Liver (tissue), 9 donors: Measurements from ENCODE around the gene FSCN2. TPM values are rescaled to one million over a fixed set of nuclear protein-coding genes. Genes with fewer than 3 reads are reported as not detected.

Source experiments
- DNase-seq: peaks from one replicate; pipeline ENCODE4 v3.0.0-alpha.2; 2017; ENCODE audit warnings: low spot score
- H3K27ac ChIP-seq, 2 donors: one replicate each; pipeline ENCODE4 v1.7.0; 2013; ENCODE audit warnings: inconsistent platforms in 2 of 2, low read length in 2 of 2, control low read depth in 1 of 2, low read depth in 1 of 2, mild to moderate bottlenecking in 1 of 2
- H3K27me3 ChIP-seq, 4 donors: one replicate each; pipeline versions ENCODE4 v1.6.1 to v1.7.0; 2013; ENCODE audit warnings: low read length in 3 of 4, inconsistent platforms in 1 of 4, mild to moderate bottlenecking in 1 of 4, moderate library complexity in 1 of 4; ENCODE audit not compliant: control insufficient read depth in 4 of 4, insufficient read depth in 4 of 4
- H3K36me3 ChIP-seq, 4 donors: one replicate each; pipeline versions ENCODE4 v1.6.1 to v1.7.0; 2013; ENCODE audit warnings: low read length in 3 of 4, mild to moderate bottlenecking in 3 of 4, low read depth in 1 of 4, moderate library complexity in 1 of 4; ENCODE audit not compliant: control insufficient read depth in 4 of 4, insufficient read depth in 3 of 4
- H3K4me1 ChIP-seq, 4 donors: one replicate each; pipeline versions ENCODE4 v1.6.1 to v1.7.0; 2013; ENCODE audit warnings: low read length in 3 of 4, mild to moderate bottlenecking in 3 of 4, moderate library complexity in 1 of 4; ENCODE audit not compliant: control insufficient read depth in 4 of 4, insufficient read depth in 4 of 4
- H3K4me3 ChIP-seq, 3 donors: one replicate each; pipeline versions ENCODE4 v1.6.1 to v1.7.0; 2013; ENCODE audit warnings: low read length in 3 of 3, control low read depth in 1 of 3, low read depth in 1 of 3, mild to moderate bottlenecking in 1 of 3
- H3K9ac ChIP-seq, 2 donors: one replicate each; pipeline ENCODE4 v1.7.0; 2013; ENCODE audit warnings: low read length in 2 of 2, mild to moderate bottlenecking in 2 of 2, moderate library complexity in 2 of 2, control low read depth in 1 of 2, low read depth in 1 of 2
- H3K9me3 ChIP-seq, 4 donors: one replicate each; pipeline versions ENCODE4 v1.6.1 to v1.7.0; 2013; ENCODE audit warnings: low read length in 3 of 4; ENCODE audit not compliant: control insufficient read depth in 4 of 4
- ATF3 ChIP-seq: IDR thresholded peaks from 2 replicates; pipeline ENCODE4 v1.6.1; 2016; ENCODE audit warnings: antibody characterized with exemption
- CTCF ChIP-seq: fragments of 150-350 bp; IDR thresholded peaks from 2 replicates; pipeline ENCODE4 v1.5.1; 2017; ENCODE audit warnings: improper control_type of control experiment, low read depth, low read length; ENCODE audit not compliant: missing input control
- EGR1 ChIP-seq, 2 donors: IDR thresholded peaks; 2 replicates each; pipeline ENCODE4 v1.6.1; 2016 to 2018; ENCODE audit warnings: antibody characterized with exemption in 2 of 2, low read depth in 2 of 2
- FOXA1 ChIP-seq: IDR thresholded peaks from 2 replicates; pipeline ENCODE4 v1.6.1; 2016; ENCODE audit warnings: antibody characterized with exemption
- FOXA2 ChIP-seq: IDR thresholded peaks from 2 replicates; pipeline ENCODE4 v1.6.1; 2016; ENCODE audit warnings: antibody characterized with exemption
- GABPA ChIP-seq, 2 donors: IDR thresholded peaks in 1 of 2; conservative IDR thresholded peaks in 1 of 2; 2 replicates each; pipeline ENCODE4 v1.6.1; 2016; ENCODE audit warnings: antibody characterized with exemption in 2 of 2, mild to moderate bottlenecking in 1 of 2, moderate library complexity in 1 of 2
- HNF4A ChIP-seq, 2 donors: conservative IDR thresholded peaks; 2 replicates each; pipeline ENCODE4 v1.6.1; 2016; ENCODE audit warnings: antibody characterized with exemption in 2 of 2, mild to moderate bottlenecking in 2 of 2
- HNF4G ChIP-seq: IDR thresholded peaks from 2 replicates; pipeline ENCODE4 v1.6.1; 2016; ENCODE audit warnings: antibody characterized with exemption
- JUND ChIP-seq, 2 donors: IDR thresholded peaks; 2 replicates each; pipeline ENCODE4 v1.6.1; 2016; ENCODE audit warnings: antibody characterized with exemption in 2 of 2
- MAX ChIP-seq: IDR thresholded peaks from 2 replicates; pipeline ENCODE4 v1.6.1; 2016; ENCODE audit warnings: antibody characterized with exemption
- NR2F2 ChIP-seq: IDR thresholded peaks from 2 replicates; pipeline ENCODE4 v1.6.1; 2016; ENCODE audit warnings: antibody characterized with exemption
- RAD21 ChIP-seq, 2 donors: IDR thresholded peaks; 2 replicates each; pipeline ENCODE4 v1.6.1; 2016; ENCODE audit warnings: antibody characterized with exemption in 2 of 2, mild to moderate bottlenecking in 2 of 2
- RXRA ChIP-seq, 2 donors: IDR thresholded peaks; 2 replicates each; pipeline ENCODE4 v1.6.1; 2017 to 2018; ENCODE audit warnings: antibody characterized with exemption in 2 of 2, mild to moderate bottlenecking in 1 of 2
- SP1 ChIP-seq: IDR thresholded peaks from 2 replicates; pipeline ENCODE4 v1.6.1; 2018; ENCODE audit warnings: antibody characterized with exemption, mild to moderate bottlenecking
- TAF1 ChIP-seq: conservative IDR thresholded peaks from 2 replicates; pipeline ENCODE4 v1.6.1; 2016; ENCODE audit warnings: antibody characterized with exemption, mild to moderate bottlenecking
- YY1 ChIP-seq: IDR thresholded peaks from 2 replicates; pipeline ENCODE4 v1.6.1; 2016; ENCODE audit warnings: antibody characterized with exemption, mild to moderate bottlenecking
- WGBS: extraction: QIAGEN DNeasy Blood & Tissue Kit; methylation state at CpG from one replicate; pipeline ENCODE4 v1.1.7; 2013; 5-methylcytosine and 5-hydroxymethylcytosine counted together
- polyA plus RNA-seq, 2 donors: library from polyadenylated mRNA; stranded (reverse) in 1 of 2; unstranded in 1 of 2; fragments of 200-250 nt in 1 of 2; fragments of >200 nt in 1 of 2; fragmentation: Nextera tagmentation in 1 of 2; extraction: Ambion mirVana in 1 of 2; gene quantifications; one replicate each; pipeline versions ENCODE4 v1.2.1 to v1.2.3, GENCODE V29; 2013 to 2015
- total RNA-seq, 2 donors: library from RNA; depleted of rRNA; stranded (reverse); fragments of >200 nt; gene quantifications; one replicate each; pipeline ENCODE4 v1.2.3, GENCODE V29; 2014
- donor health status: healthy.
- donor health status: healthy.
- donor health status: healthy.
- donor health status: healthy.
- donor health status: healthy.

FSCN2 gene
- total and polyA plus RNA-seq, 4 donors, result 0.09 to 0.42 TPM; not detected in 2

GRCh38 chr17:81492202-81492601, 36.0 kb upstream of the FSCN2 start:
- Histone ChIP-seq H3K4me3 (no peak overlapping the region), H3K4me1 (peaks cover 3 to 8% (median 5%) of the 10 kb centered on the region in 4 donors), H3K9ac (no peak overlapping the region), H3K27ac (no peak overlapping the region), H3K36me3 (no peaks in the 10 kb centered on the region), H3K9me3 (no peaks in the 10 kb centered on the region), H3K27me3 (no peaks in the 10 kb centered on the region)
- WGBS, result 68% methylated on average over 18 of the region's 18 CpGs
- no peak for DNase-seq
- TF ChIP-seq EGR1 (IDR thresholded peaks at IDR 0.05; ENCODE audit: low read depth in 2 of 2) (no peak), FOXA1 (no peak), CTCF (no peak), HNF4A (conservative IDR thresholded peaks at IDR 0.05) (no peak), TAF1 (no peak), MAX (no peak), NR2F2 (no peak), YY1 (no peak), ATF3 (no peak), RXRA (IDR thresholded peaks at IDR 0.05) (no peak), HNF4G (no peak), GABPA (IDR thresholded peaks at IDR 0.05 in 1 of 2, conservative IDR thresholded peaks at IDR 0.05 in 1 of 2) (no peak), FOXA2 (no peak), JUND (IDR thresholded peaks at IDR 0.05) (no peak), RAD21 (IDR thresholded peaks at IDR 0.05) (no peak), SP1 (no peak)

GRCh38 chr17:81492706-81493105, 35.5 kb upstream of the FSCN2 start:
- H3K27ac ChIP-seq, result no peak overlapping the region
- no peaks in the 10 kb centered on the region for H3K9me3 ChIP-seq
- TF ChIP-seq EGR1 (IDR thresholded peaks at IDR 0.05; ENCODE audit: low read depth in 2 of 2) (no peak), TAF1 (no peak), SP1 (no peak), JUND (IDR thresholded peaks at IDR 0.05) (no peak), YY1 (no peak), CTCF (no peak), RXRA (IDR thresholded peaks at IDR 0.05) (no peak), HNF4G (no peak)
- H3K9ac ChIP-seq, result no peak overlapping the region
- no peak for DNase-seq
- H3K4me3 ChIP-seq, result no peak overlapping the region
- WGBS, result 85% methylated on average over 9 of the region's 9 CpGs
- no peaks in the 10 kb centered on the region for H3K36me3 ChIP-seq
- peaks cover 0 to 6% (median 3%) of the 10 kb centered on the region in 4 donors for H3K4me1 ChIP-seq
- no peaks in the 10 kb centered on the region for H3K27me3 ChIP-seq
